Caco-2 (cell line): ENCODE data around the gene SLC6A5. TPM values are rescaled to one million over a fixed set of nuclear protein-coding genes. Genes with fewer than 3 reads are reported as not detected.

ENCODE experiments used
- BruUV-seq: library from RNA; stranded (reverse); fragments of 400-500 nt; replicated peaks from 2 replicates; lab custom pipeline; 2021; lab: Mats Ljungman, UMichigan
- CTCF ChIA-PET: fragments of 300-600 bp; sonication (Branson Sonifier 250); formaldehyde crosslinking; loops from one replicate; lab custom pipeline; 2022; ENCODE audit warnings: antibody characterized with exemption; lab: Charles Lee
- POLR2A ChIA-PET: fragments of 300-600 bp; sonication (Branson Sonifier 250); formaldehyde crosslinking; loops from one replicate; lab custom pipeline; 2022; ENCODE audit warnings: antibody characterized with exemption; lab: Charles Lee
- DNase-seq, 2 experiments: peaks; one replicate each; pipeline versions ENCODE4 v3.0.0 to v3.0.0-alpha.2; 2020 to 2022
- H3K27me3 ChIP-seq: replicated peaks from 2 replicates; pipeline ENCODE4 v1.6.0; 2011; ENCODE audit warnings: low read length; ENCODE audit not compliant: control insufficient read depth, insufficient read depth
- H3K36me3 ChIP-seq: 2 replicates; pipeline ENCODE4 v1.5.1; 2011; ENCODE audit warnings: low read length; ENCODE audit not compliant: control insufficient read depth, insufficient read depth
- H3K4me1 ChIP-seq: fragments of 250-450 bp; sonication (Bioruptor Pico); 2 replicates; pipeline ENCODE4 v1.5.1; 2020; ENCODE audit warnings: mild to moderate bottlenecking
- H3K4me3 ChIP-seq: 2 replicates; pipeline ENCODE4 v1.5.1; 2011; ENCODE audit warnings: low read depth, mild to moderate bottlenecking, control low read depth, low read length
- H3K9me3 ChIP-seq: fragments of 250-450 bp; sonication (Bioruptor Pico); 2 replicates; pipeline ENCODE4 v1.5.1; 2020; ENCODE audit warnings: mild to moderate bottlenecking, moderate library complexity
- H3K27ac Mint-ChIP-seq: one replicate; pipeline ENCODE4 v1.8.0; 2022; ENCODE audit warnings: mixed read lengths; ENCODE audit not compliant: unreplicated experiment
- H3K27me3 Mint-ChIP-seq: one replicate; pipeline ENCODE4 v1.8.0; 2022; ENCODE audit warnings: mixed read lengths; ENCODE audit not compliant: insufficient read depth, unreplicated experiment
- H3K36me3 Mint-ChIP-seq: one replicate; pipeline ENCODE4 v1.8.0; 2022; ENCODE audit warnings: mild to moderate bottlenecking, mixed read lengths; ENCODE audit not compliant: insufficient read depth, unreplicated experiment
- H3K4me1 Mint-ChIP-seq: one replicate; pipeline ENCODE4 v1.8.0; 2022; ENCODE audit warnings: low read depth, mixed read lengths; ENCODE audit not compliant: unreplicated experiment
- H3K4me3 Mint-ChIP-seq: one replicate; pipeline ENCODE4 v1.8.0; 2022; ENCODE audit warnings: mild to moderate bottlenecking, moderate library complexity, mixed read lengths; ENCODE audit not compliant: unreplicated experiment
- H3K9me3 Mint-ChIP-seq: one replicate; pipeline ENCODE4 v1.8.0; 2022; ENCODE audit warnings: mixed read lengths; ENCODE audit not compliant: unreplicated experiment
- CTCF ChIP-seq, 2 experiments: fragments of 200-600 bp in 1 of 2; IDR thresholded peaks; 1 replicate in 1 of 2; 2 replicates in 1 of 2; pipeline versions ENCODE4 v1.5.1 to v1.8.0; 2011 to 2022; ENCODE audit warnings: antibody characterized with exemption in 1 of 2, control low read depth in 1 of 2, inconsistent platforms in 1 of 2, low read depth in 1 of 2, low read length in 1 of 2, mild to moderate bottlenecking in 1 of 2, moderate library complexity in 1 of 2; ENCODE audit not compliant: insufficient read depth in 1 of 2, severe bottlenecking in 1 of 2, unreplicated experiment in 1 of 2
- intact Hi-C: fragments of 100-400 bp; cut with micrococcal nuclease; formaldehyde crosslinking; loops from one replicate; pipeline ENCODE4 v1.10.0; 2022; ENCODE audit not compliant: unreplicated experiment
- total RNA-seq: library from RNA; stranded (reverse); gene quantifications from 2 replicates; pipeline ENCODE4 v1.2.3, GENCODE V29; 2022

Gene SLC6A5
- total RNA-seq, 1 experiment from 2014 or later, result not detected

GRCh38 chr11:20605602-20606091 lies 6.2 kb downstream of the SLC6A5 start:
- Mint-ChIP-seq H3K9me3 (no peaks in the 10 kb centered on the region), H3K4me1 (peaks cover 9% of the 10 kb centered on the region), H3K27ac (no peak overlapping the region), H3K27me3 (peaks cover 19% of the 10 kb centered on the region), H3K36me3 (no peaks in the 10 kb centered on the region), H3K4me3 (no peak overlapping the region)
- ChIA-PET CTCF (no interaction called here), POLR2A (no interaction called here)
- BruUV-seq, result no TSS peak
- H3K4me3 ChIP-seq, result no peak overlapping the region
- no peaks in the 10 kb centered on the region for H3K27me3 ChIP-seq
- DNase-seq, result no peak
- TF ChIP-seq CTCF (IDR thresholded peaks at IDR 0.05; ENCODE audit: insufficient read depth in 1 of 2, low read depth in 1 of 2, low read length in 1 of 2, severe bottlenecking in 1 of 2, unreplicated experiment in 1 of 2), result no peak
- no peaks in the 10 kb centered on the region for H3K36me3 ChIP-seq
- H3K4me1 ChIP-seq, result 0 out of 2 replicates have a peak, but pooled peaks cover 3% of the 10 kb centered on the region
- intact Hi-C loops, result no loop called here
- H3K9me3 ChIP-seq, result no peaks in the 10 kb centered on the region

- Mint-ChIP-seq H3K4me1 (peaks cover 9% of the 10 kb centered on the region), H3K27ac (no peak overlapping the region), H3K9me3 (no peaks in the 10 kb centered on the region), H3K27me3 (peaks cover 17% of the 10 kb centered on the region), H3K36me3 (no peaks in the 10 kb centered on the region), H3K4me3 (no peak overlapping the region)
- H3K36me3 ChIP-seq, result no peaks in the 10 kb centered on the region
- CTCF ChIA-PET, result interaction anchor here (0.7 kb wide), 1 partner anchor 211 kb away, joined by 4 read pairs; no protein-coding TSS in a partner anchor
- H3K27me3 ChIP-seq, result no peaks in the 10 kb centered on the region
- TF ChIP-seq CTCF (IDR thresholded peaks at IDR 0.05; ENCODE audit: insufficient read depth in 1 of 2, low read depth in 1 of 2, low read length in 1 of 2, severe bottlenecking in 1 of 2, unreplicated experiment in 1 of 2), result no peak
- no TSS peak for BruUV-seq
- DNase-seq, result no peak
- H3K9me3 ChIP-seq, result no peaks in the 10 kb centered on the region
- no peak overlapping the region for H3K4me3 ChIP-seq
- 0 out of 2 replicates have a peak, but pooled peaks cover 3% of the 10 kb centered on the region for H3K4me1 ChIP-seq
- intact Hi-C loops, result no loop called here
- POLR2A ChIA-PET, result no interaction called here
Observed at GRCh38 chr11:20608934-20609333, 9.5 kb downstream of the SLC6A5 start.

- Mint-ChIP-seq H3K9me3 (no peaks in the 10 kb centered on the region), H3K4me1 (peaks cover 9% of the 10 kb centered on the region), H3K36me3 (no peaks in the 10 kb centered on the region), H3K27ac (no peak overlapping the region), H3K27me3 (peaks cover 23% of the 10 kb centered on the region), H3K4me3 (peak overlapping the region; percentile 57)
- intact Hi-C loops, result loop anchor here (1.0 to 5.0 kb wide), 6 partner anchors 78 to 482 kb away; partner anchors contain the start of gene PRMT3
- ChIA-PET POLR2A (no interaction called here), CTCF (interaction anchor here (0.5 to 1.0 kb wide), 10 partner anchors 14 to 482 kb away, joined by 3 to 11 read pairs (median 4); no protein-coding TSS in a partner anchor)
- Histone ChIP-seq H3K27me3 (no peaks in the 10 kb centered on the region), H3K36me3 (no peaks in the 10 kb centered on the region), H3K4me3 (no peak overlapping the region), H3K4me1 (0 out of 2 replicates have a peak, but pooled peaks cover 3% of the 10 kb centered on the region), H3K9me3 (no peaks in the 10 kb centered on the region)
- peak; percentile 80 to 91 for DNase-seq
- no TSS peak for BruUV-seq
- peak; percentile 92 to 97 for TF ChIP-seq CTCF (IDR thresholded peaks at IDR 0.05; ENCODE audit: insufficient read depth in 1 of 2, low read depth in 1 of 2, low read length in 1 of 2, severe bottlenecking in 1 of 2, unreplicated experiment in 1 of 2)
Observed at GRCh38 chr11:20609727-20610707, 10.6 kb downstream of the SLC6A5 start.
